Measurements from ENCODE around the gene OR1J1.

GRCh38 chr9:122463828-122464632, 13.7 kb downstream of the OR1J1 start:
- TF ChIP-seq ZNF274 (IDR thresholded peaks at IDR 0.05; ENCODE audit: low read depth, low read length) (no peak), SUZ12 (IDR thresholded peaks at IDR 0.05; ENCODE audit: extremely low read depth, insufficient read depth, insufficient read length) (no peak)
